Measurements from ENCODE around the gene CUL3.
"Not testable (repeated sequence)": the region's sequence is repeated elsewhere in the genome, so short reads cannot be mapped to it uniquely, and the experiment has no call there.

The CUL3 gene

DNA sequence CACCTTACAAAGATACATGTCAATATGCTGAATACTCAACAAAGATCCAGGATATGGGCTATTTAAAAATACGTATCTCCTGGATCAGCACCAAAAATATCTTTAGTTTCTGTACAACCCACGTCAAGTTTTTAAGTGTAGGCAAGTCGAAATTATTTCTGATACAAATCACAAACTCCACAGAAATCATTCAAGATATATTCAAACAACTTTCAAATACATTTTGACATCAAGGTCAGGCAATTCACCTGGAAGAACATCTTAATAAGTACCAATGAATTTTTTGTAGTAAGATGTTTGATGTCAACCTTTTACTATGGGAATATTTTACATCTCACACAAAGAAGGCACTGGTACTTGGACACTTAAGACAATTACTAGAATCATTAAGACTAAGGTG is 86.2 kb downstream of the CUL3 start:
- peaks cover 77% of the 10 kb centered on the region for H3K36me3 ChIP-seq (ENCODE audit: insufficient read depth, low read length)

GRCh38 chr2:224492531-224492930 is 92.6 kb downstream of the CUL3 start:
- H3K27ac ChIP-seq: no peak overlapping the region
- DNase-seq (ENCODE audit: low read depth, low spot score): no peak
- no peak overlapping the region for H3K4me3 ChIP-seq
- H3K9ac ChIP-seq (ENCODE audit: insufficient read length): no peak overlapping the region
- TF ChIP-seq FOXP2 (optimal IDR thresholded peaks at IDR 0.05; ENCODE audit: control extremely low read depth, extremely low read length, insufficient read depth): no peak
- TF ChIP-seq POLR2AphosphoS5 (IDR thresholded peaks at IDR 0.05; ENCODE audit: borderline replicate concordance, low read depth, low read length): no peak
- H3K36me3 ChIP-seq (ENCODE audit: insufficient read depth, low read length): peaks cover 42% of the 10 kb centered on the region
- H3K9me3 ChIP-seq (ENCODE audit: low read depth, low read length): no peaks in the 10 kb centered on the region

More for the DNA sequence above, 86.2 kb downstream of the CUL3 start:
- H3K9ac ChIP-seq (ENCODE audit: insufficient read length): no peak overlapping the region
- H3K27ac ChIP-seq: no peak overlapping the region
- DNase-seq (ENCODE audit: low read depth, low spot score): no peak
- TF ChIP-seq POLR2AphosphoS5 (IDR thresholded peaks at IDR 0.05; ENCODE audit: borderline replicate concordance, low read depth, low read length) (no peak), EZH2 (IDR thresholded peaks at IDR 0.05) (no peak), FOXP2 (optimal IDR thresholded peaks at IDR 0.05; ENCODE audit: control extremely low read depth, extremely low read length, insufficient read depth) (no peak)
- no peaks in the 10 kb centered on the region for H3K9me3 ChIP-seq (ENCODE audit: low read depth, low read length)
- no peak overlapping the region for H3K4me3 ChIP-seq

DNA sequence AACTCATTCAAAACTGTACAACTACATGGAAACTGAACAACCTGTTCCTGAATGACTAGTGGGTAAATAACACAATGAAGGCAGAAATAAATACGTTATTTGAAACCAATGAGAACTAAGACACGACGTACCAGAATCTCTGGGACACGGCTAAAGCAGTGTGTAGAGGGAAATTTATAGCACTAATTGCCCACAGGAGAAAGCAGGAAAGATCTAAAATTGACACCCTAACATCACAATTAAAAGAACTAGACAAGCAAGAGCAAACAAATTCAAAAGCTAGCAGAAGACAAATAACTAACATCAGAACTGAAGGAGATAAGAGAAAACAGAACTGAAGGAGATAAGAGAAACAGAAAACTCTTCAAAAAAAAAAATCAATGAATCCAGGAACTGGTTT is 97.2 kb downstream of the CUL3 start:
- DNase-seq (ENCODE audit: low read depth, low spot score); H3K4me3 ChIP-seq; H3K9me3 ChIP-seq (ENCODE audit: low read depth, low read length): not testable (repeated sequence)

GRCh38 chr2:224485081-224486014 is 99.8 kb downstream of the CUL3 start:
- H3K4me3 ChIP-seq; DNase-seq (ENCODE audit: low read depth, low spot score); H3K9ac ChIP-seq (ENCODE audit: insufficient read length); H3K9me3 ChIP-seq (ENCODE audit: low read depth, low read length); H3K27ac ChIP-seq: not testable (repeated sequence)
- peaks cover 22% of the 10 kb centered on the region for H3K36me3 ChIP-seq (ENCODE audit: insufficient read depth, low read length)

More for the DNA sequence above, 97.2 kb downstream of the CUL3 start:
- H3K9ac ChIP-seq (ENCODE audit: insufficient read length); H3K27ac ChIP-seq: not testable (repeated sequence)
- H3K36me3 ChIP-seq (ENCODE audit: insufficient read depth, low read length): peaks cover 20% of the 10 kb centered on the region

DNA sequence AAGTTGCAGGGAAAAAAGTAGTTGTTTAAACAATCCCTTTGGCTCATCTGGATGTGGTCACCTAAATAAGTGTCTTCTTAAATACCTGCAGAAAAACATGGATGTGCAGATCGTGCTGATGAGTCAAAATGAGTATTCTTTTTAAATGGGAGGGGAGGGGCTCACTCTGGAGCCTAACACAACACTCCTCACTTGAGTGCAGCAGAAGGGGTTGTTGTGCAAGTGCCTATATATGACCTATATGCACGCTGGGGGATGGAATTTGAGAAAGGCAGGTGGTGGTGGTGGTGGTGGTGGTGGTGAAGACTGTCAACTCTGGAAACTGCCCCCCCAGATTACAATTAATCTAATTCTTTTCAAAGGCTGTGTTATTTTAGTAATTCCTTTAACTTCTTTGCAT is 105.3 kb downstream of the CUL3 start:
- Histone ChIP-seq H3K9me3 (ENCODE audit: low read depth, low read length) (no peaks in the 10 kb centered on the region), H3K4me3 (no peak overlapping the region), H3K9ac (ENCODE audit: insufficient read length) (no peak overlapping the region), H3K27ac (no peak overlapping the region), H3K36me3 (ENCODE audit: insufficient read depth, low read length) (peaks cover 58% of the 10 kb centered on the region)
- TF ChIP-seq POLR2AphosphoS5 (IDR thresholded peaks at IDR 0.05; ENCODE audit: borderline replicate concordance, low read depth, low read length): no peak
- no peak for TF ChIP-seq EZH2 (IDR thresholded peaks at IDR 0.05)
- TF ChIP-seq FOXP2 (optimal IDR thresholded peaks at IDR 0.05; ENCODE audit: control extremely low read depth, extremely low read length, insufficient read depth): no peak
- DNase-seq (ENCODE audit: low read depth, low spot score): no peak

DNA sequence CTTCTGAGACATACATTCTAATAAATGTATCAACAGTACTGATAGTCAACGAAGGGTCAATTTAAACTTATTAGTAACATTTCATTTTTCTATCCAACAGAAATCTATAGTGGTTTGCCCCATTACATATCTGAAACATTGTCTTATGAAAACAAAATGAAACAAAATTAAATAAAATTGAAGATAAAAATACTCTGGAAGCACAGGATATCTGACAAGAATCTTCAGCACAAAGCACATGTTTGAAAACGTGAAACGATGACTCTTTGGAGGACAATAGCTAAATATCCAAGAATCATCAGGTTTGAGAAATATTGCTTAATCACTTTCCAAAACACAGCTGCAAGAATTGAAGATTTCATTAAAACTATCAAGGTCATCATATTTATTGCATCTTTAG is 112.3 kb downstream of the CUL3 start:
- Histone ChIP-seq H3K9me3 (ENCODE audit: low read depth, low read length) (no peaks in the 10 kb centered on the region), H3K36me3 (ENCODE audit: insufficient read depth, low read length) (peaks cover 33% of the 10 kb centered on the region), H3K27ac (no peak overlapping the region), H3K9ac (ENCODE audit: insufficient read length) (no peak overlapping the region), H3K4me3 (no peak overlapping the region)
- TF ChIP-seq EZH2 (IDR thresholded peaks at IDR 0.05): no peak
- no peak for TF ChIP-seq FOXP2 (optimal IDR thresholded peaks at IDR 0.05; ENCODE audit: control extremely low read depth, extremely low read length, insufficient read depth)
- no peak for TF ChIP-seq POLR2AphosphoS5 (IDR thresholded peaks at IDR 0.05; ENCODE audit: borderline replicate concordance, low read depth, low read length)
- no peak for DNase-seq (ENCODE audit: low read depth, low spot score)

DNA sequence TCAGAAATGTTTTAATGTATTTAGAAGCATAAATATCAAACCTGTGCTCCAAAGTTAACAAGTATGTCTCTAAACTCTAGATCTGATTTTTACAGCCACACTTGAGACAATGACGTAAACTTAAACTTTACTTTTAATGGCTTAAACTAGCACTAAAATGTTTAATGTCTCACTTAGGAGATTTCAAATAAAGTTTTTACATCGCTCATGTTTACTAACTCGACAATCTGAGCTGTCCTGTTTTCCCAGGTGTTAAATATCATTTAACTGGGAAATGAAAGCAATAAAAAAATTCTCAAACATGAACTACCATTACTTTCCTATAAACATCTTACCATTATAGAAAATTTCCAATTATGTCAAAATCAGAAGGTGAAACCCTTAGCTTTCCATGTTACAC is 113.0 kb downstream of the CUL3 start:
- no peak for TF ChIP-seq POLR2AphosphoS5 (IDR thresholded peaks at IDR 0.05; ENCODE audit: borderline replicate concordance, low read depth, low read length)
- no peak for TF ChIP-seq EZH2 (IDR thresholded peaks at IDR 0.05)
- TF ChIP-seq FOXP2 (optimal IDR thresholded peaks at IDR 0.05; ENCODE audit: control extremely low read depth, extremely low read length, insufficient read depth): no peak
- H3K4me3 ChIP-seq: no peak overlapping the region
- H3K9me3 ChIP-seq (ENCODE audit: low read depth, low read length): no peaks in the 10 kb centered on the region
- H3K36me3 ChIP-seq (ENCODE audit: insufficient read depth, low read length): peaks cover 26% of the 10 kb centered on the region
- no peak for DNase-seq (ENCODE audit: low read depth, low spot score)
- H3K27ac ChIP-seq: no peak overlapping the region
- H3K9ac ChIP-seq (ENCODE audit: insufficient read length): no peak overlapping the region

GRCh38 chr2:224469374-224469964 is 115.7 kb downstream of the CUL3 start:
- Histone ChIP-seq H3K9me3 (ENCODE audit: low read depth, low read length) (no peaks in the 10 kb centered on the region), H3K36me3 (ENCODE audit: insufficient read depth, low read length) (peaks cover 9% of the 10 kb centered on the region), H3K9ac (ENCODE audit: insufficient read length) (no peak overlapping the region), H3K4me3 (no peak overlapping the region), H3K27ac (no peak overlapping the region)
- no peak for DNase-seq (ENCODE audit: low read depth, low spot score)
- TF ChIP-seq POLR2AphosphoS5 (IDR thresholded peaks at IDR 0.05; ENCODE audit: borderline replicate concordance, low read depth, low read length) (no peak), FOXP2 (optimal IDR thresholded peaks at IDR 0.05; ENCODE audit: control extremely low read depth, extremely low read length, insufficient read depth) (no peak), EZH2 (IDR thresholded peaks at IDR 0.05) (no peak)

Data from SK-N-MC (cell line).